HepG2 (cell line): Measurements from ENCODE around the gene TMEM250. TPM values are rescaled to one million over a fixed set of nuclear protein-coding genes. Genes with fewer than 3 reads are reported as not detected.

ENCODE experiments used
- ATAC-seq: fragments of 200-7000 bp; cut with Tn5 transposase; 3 replicates; pipeline ENCODE4 v1.9.1; 2020; ENCODE audit warnings: mild to moderate bottlenecking, moderate library complexity
- BruUV-seq: library from RNA; stranded (reverse); fragments of 400-500 nt; replicated peaks from 2 replicates; lab custom pipeline; 2021; lab: Mats Ljungman, UMichigan
- CTCF ChIA-PET: fragments of 300-600 bp; formaldehyde crosslinking; extraction: SDS; loops from one replicate; lab custom pipeline; 2021; ENCODE audit warnings: low total read pairs, inconsistent platforms, low intra/inter-chr PET ratio; lab: Yijun Ruan, JAX
- POLR2A ChIA-PET: fragments of 350-600 bp; sonication (Branson Sonifier 250); formaldehyde crosslinking; loops from one replicate; lab custom pipeline; 2020; ENCODE audit warnings: antibody characterized with exemption, inconsistent platforms; lab: Yijun Ruan, JAX
- DNase-seq: peaks from one replicate; pipeline ENCODE4 v3.0.0-alpha.2; 2015; ENCODE audit warnings: low spot score
- FAIRE-seq: peaks from 3 replicates; lab custom pipeline; 2011; peaks lifted over from hg19 to GRCh38; lab: Jason Lieb, UNC
- H2AFZ ChIP-seq: one replicate; pipeline ENCODE4 v1.6.1; 2011; ENCODE audit warnings: low read length, inconsistent platforms
- H3K27ac ChIP-seq: fragments of 300-600 bp; 3 replicates; pipeline ENCODE4 v1.8.0; 2011; ENCODE audit warnings: mixed run types, mild to moderate bottlenecking, mixed read lengths, low read length, inconsistent platforms; ENCODE audit not compliant: insufficient read depth; ENCODE audit errors: extremely low read length
- H3K27me3 ChIP-seq, 2 experiments: fragments of 200-600 bp in 1 of 2; 2 replicates in 1 of 2; 3 replicates in 1 of 2; pipeline versions ENCODE4 v1.6.0 to v1.8.0; 2011; ENCODE audit warnings: low read length in 2 of 2, mild to moderate bottlenecking in 2 of 2, moderate library complexity in 2 of 2, inconsistent platforms in 1 of 2; ENCODE audit not compliant: insufficient read depth in 2 of 2, control insufficient read depth in 1 of 2
- H3K36me3 ChIP-seq, 2 experiments: fragments of 200-600 bp in 1 of 2; replicated peaks in 1 of 2; 2 replicates in 1 of 2; 3 replicates in 1 of 2; pipeline versions ENCODE4 v1.5.1 to v1.8.0; 2011; ENCODE audit warnings: low read length in 2 of 2, inconsistent platforms in 1 of 2; ENCODE audit not compliant: insufficient read depth in 2 of 2, control insufficient read depth in 1 of 2
- H3K4me1 ChIP-seq: 2 replicates; pipeline ENCODE4 v1.5.1; 2012; ENCODE audit warnings: low read length, inconsistent platforms; ENCODE audit not compliant: insufficient read depth
- H3K4me2 ChIP-seq: 2 replicates; pipeline ENCODE4 v1.6.0; 2011; ENCODE audit warnings: low read depth, low read length, inconsistent platforms
- H3K4me3 ChIP-seq, 3 experiments: fragments of 200-600 bp in 1 of 3; sonication (generic), shearing (Covaris generic) in 1 of 3; replicated peaks in 1 of 3; 2 replicates each; pipeline ENCODE4 v1.5.1; 2011 to 2016; ENCODE audit warnings: low read length in 3 of 3, inconsistent platforms in 2 of 3, low read depth in 2 of 3, mild to moderate bottlenecking in 2 of 3, control low read depth in 1 of 3, mixed read lengths in 1 of 3; ENCODE audit not compliant: insufficient read depth in 1 of 3
- H3K79me2 ChIP-seq: one replicate; pipeline ENCODE4 v1.6.1; 2011; ENCODE audit warnings: low read length, inconsistent platforms; ENCODE audit not compliant: insufficient read depth
- H3K9ac ChIP-seq: 2 replicates; pipeline ENCODE4 v1.6.0; 2011; ENCODE audit warnings: mild to moderate bottlenecking, low read depth, low read length, inconsistent platforms; ENCODE audit not compliant: insufficient read depth
- H3K9me3 ChIP-seq: 2 replicates; pipeline ENCODE4 v1.5.1; 2012; ENCODE audit warnings: mild to moderate bottlenecking, low read length
- H4K20me1 ChIP-seq: 2 replicates; pipeline ENCODE4 v1.6.0; 2011; ENCODE audit warnings: inconsistent platforms, mild to moderate bottlenecking, low read length, moderate library complexity; ENCODE audit not compliant: insufficient read depth
- AKAP8 ChIP-seq: sonication (generic); formaldehyde crosslinking; IDR thresholded peaks from 2 replicates; pipeline ENCODE4 v1.5.1; 2020; ENCODE audit warnings: mild to moderate bottlenecking, missing genetic modification reagents
- ELF4 ChIP-seq: sonication (generic); formaldehyde crosslinking; IDR thresholded peaks from 2 replicates; pipeline ENCODE4 v1.5.0; 2020; ENCODE audit warnings: missing genetic modification reagents, mild to moderate bottlenecking, moderate library complexity, borderline replicate concordance
- HES4 ChIP-seq: sonication (generic); formaldehyde crosslinking; IDR thresholded peaks from 2 replicates; pipeline ENCODE4 v1.9.0; 2021; ENCODE audit warnings: mild to moderate bottlenecking, missing genetic modification reagents, borderline replicate concordance
- MTA1 ChIP-seq: sonication (generic); formaldehyde crosslinking; IDR thresholded peaks from 2 replicates; pipeline ENCODE4 v1.4.0; 2020; ENCODE audit warnings: missing genetic modification reagents, mild to moderate bottlenecking, borderline replicate concordance
- ONECUT2 ChIP-seq: sonication (generic); formaldehyde crosslinking; IDR thresholded peaks from 2 replicates; pipeline ENCODE4 v1.4.0; 2020; ENCODE audit warnings: missing genetic modification reagents
- PAF1 ChIP-seq: IDR thresholded peaks from 2 replicates; pipeline ENCODE4 v1.6.1; 2016; ENCODE audit warnings: missing genetic modification reagents, missing compliant biosample characterization
- TBX2 ChIP-seq: sonication (generic); formaldehyde crosslinking; IDR thresholded peaks from 2 replicates; pipeline ENCODE4 v1.5.0; 2020; ENCODE audit warnings: missing genetic modification reagents, mild to moderate bottlenecking, borderline replicate concordance
- TFDP1 ChIP-seq: IDR thresholded peaks from 2 replicates; pipeline ENCODE4 v1.6.1; 2016; ENCODE audit warnings: missing compliant biosample characterization, missing genetic modification reagents, borderline replicate concordance
- ZNF138 ChIP-seq: sonication (generic); formaldehyde crosslinking; IDR thresholded peaks from 2 replicates; pipeline ENCODE4 v1.5.0; 2020; ENCODE audit warnings: mild to moderate bottlenecking, low read depth, missing genetic modification reagents
- ZNF619 ChIP-seq: sonication (generic); formaldehyde crosslinking; IDR thresholded peaks from 2 replicates; pipeline ENCODE4 v1.4.0; 2020; ENCODE audit warnings: mild to moderate bottlenecking, missing genetic modification reagents
- ZNF713 ChIP-seq: sonication (generic); formaldehyde crosslinking; IDR thresholded peaks from 2 replicates; pipeline ENCODE4 v1.4.0; 2020; ENCODE audit warnings: mild to moderate bottlenecking, missing genetic modification reagents
- ZNF800 ChIP-seq: sonication (generic); formaldehyde crosslinking; IDR thresholded peaks from 2 replicates; pipeline ENCODE4 v1.4.0; 2020; ENCODE audit warnings: missing genetic modification reagents
- WGBS: methylation state at CpG from one replicate; pipeline ENCODE4 v1.1.6; 2017; ENCODE audit warnings: low lambda C conversion rate; 5-methylcytosine and 5-hydroxymethylcytosine counted together
- in situ Hi-C: cut with HindIII; loops from 2 replicates; pipeline ENCODE4 v1.10.0; 2017; ENCODE audit warnings: low pct_unique_long_range_greater_than_20kb; ENCODE audit not compliant: extremely low pct_ligation_motif_present
- intact Hi-C: fragments of 100-400 bp; cut with micrococcal nuclease; formaldehyde crosslinking; loops from one replicate; pipeline ENCODE4 v1.10.0; 2022; ENCODE audit not compliant: unreplicated experiment
- polyA plus RNA-seq, 8 experiments: library from polyadenylated mRNA; depleted of rRNA in 3 of 8; stranded (reverse) in 7 of 8; unstranded in 1 of 8; fragments of >200 nt; fragmentation: Illumina TruSeq in 4 of 8; extraction: Trizol in 4 of 8; gene quantifications; 2 replicates each; pipeline versions ENCODE4 v1.2.1 to v1.2.3, GENCODE V29; 2011 to 2016; ENCODE audit warnings: low read depth in 4 of 8, missing spikeins in 1 of 8, mixed read lengths in 1 of 8; ENCODE audit not compliant: insufficient read depth in 1 of 8
- total RNA-seq, 5 experiments: library from RNA; depleted of rRNA; stranded (reverse); fragments of >200 nt; fragmentation: Illumina TruSeq; extraction: Trizol; gene quantifications; 2 replicates each; pipeline ENCODE4 v1.2.3, GENCODE V29; 2016; ENCODE audit warnings: low read depth in 1 of 5
- TF ChIP-seq, protein P1 (sequence below): IDR thresholded peaks from 2 replicates; pipeline ENCODE4 v1.4.0; 2020; ENCODE audit warnings: mild to moderate bottlenecking, missing genetic modification reagents
- TF ChIP-seq, protein P2 (sequence below): sonication (generic); formaldehyde crosslinking; IDR thresholded peaks from 2 replicates; pipeline ENCODE4 v1.5.0; 2020; ENCODE audit warnings: mild to moderate bottlenecking, missing genetic modification reagents

The TMEM250 gene
- total and polyA plus RNA-seq, 2 of the 13 experiments (the other 11 are each of a cell fraction or from before 2014, with no cell fraction given): 5.5 to 13.9 TPM

GRCh38 chr9:136104916-136105315, 13.8 kb downstream of the TMEM250 start:
- ChIA-PET POLR2A (no interaction called here), CTCF (no interaction called here)
- Histone ChIP-seq H3K79me2 (no peaks in the 10 kb centered on the region), H3K4me3 (no peak overlapping the region), H3K9ac (no peak overlapping the region), H3K27ac (no peak overlapping the region), H3K9me3 (no peaks in the 10 kb centered on the region), H3K4me1 (peaks cover 63% of the 10 kb centered on the region), H4K20me1 (no peaks in the 10 kb centered on the region), H3K4me2 (no peak overlapping the region), H2AFZ (no peak overlapping the region), H3K27me3 (peaks cover 11 to 48% of the 10 kb centered on the region in 2 experiments; a peak in 4 of 5 replicates), H3K36me3 (no peaks in the 10 kb centered on the region)
- intact Hi-C loops (no loop called here), in situ Hi-C loops (loop anchor here (10.0 kb wide), 1 partner anchor 140 kb away; the partner anchor contains the start of gene UBAC1)
- no TSS peak for BruUV-seq
- TF ChIP-seq ONECUT2 (no peak), ZNF800 (CRISPR knock-in tag) (no peak), ZNF138 (CRISPR knock-in tag) (no peak), AKAP8 (no peak), ZNF619 (CRISPR knock-in tag) (no peak), PAF1 (CRISPR knock-in tag) (no peak), MTA1 (no peak), HES4 (no peak), TFDP1 (CRISPR knock-in tag) (no peak), ELF4 (no peak), TBX2 (CRISPR knock-in tag) (no peak), ZNF713 (CRISPR knock-in tag) (no peak)
- TF ChIP-seq, protein P1, sequence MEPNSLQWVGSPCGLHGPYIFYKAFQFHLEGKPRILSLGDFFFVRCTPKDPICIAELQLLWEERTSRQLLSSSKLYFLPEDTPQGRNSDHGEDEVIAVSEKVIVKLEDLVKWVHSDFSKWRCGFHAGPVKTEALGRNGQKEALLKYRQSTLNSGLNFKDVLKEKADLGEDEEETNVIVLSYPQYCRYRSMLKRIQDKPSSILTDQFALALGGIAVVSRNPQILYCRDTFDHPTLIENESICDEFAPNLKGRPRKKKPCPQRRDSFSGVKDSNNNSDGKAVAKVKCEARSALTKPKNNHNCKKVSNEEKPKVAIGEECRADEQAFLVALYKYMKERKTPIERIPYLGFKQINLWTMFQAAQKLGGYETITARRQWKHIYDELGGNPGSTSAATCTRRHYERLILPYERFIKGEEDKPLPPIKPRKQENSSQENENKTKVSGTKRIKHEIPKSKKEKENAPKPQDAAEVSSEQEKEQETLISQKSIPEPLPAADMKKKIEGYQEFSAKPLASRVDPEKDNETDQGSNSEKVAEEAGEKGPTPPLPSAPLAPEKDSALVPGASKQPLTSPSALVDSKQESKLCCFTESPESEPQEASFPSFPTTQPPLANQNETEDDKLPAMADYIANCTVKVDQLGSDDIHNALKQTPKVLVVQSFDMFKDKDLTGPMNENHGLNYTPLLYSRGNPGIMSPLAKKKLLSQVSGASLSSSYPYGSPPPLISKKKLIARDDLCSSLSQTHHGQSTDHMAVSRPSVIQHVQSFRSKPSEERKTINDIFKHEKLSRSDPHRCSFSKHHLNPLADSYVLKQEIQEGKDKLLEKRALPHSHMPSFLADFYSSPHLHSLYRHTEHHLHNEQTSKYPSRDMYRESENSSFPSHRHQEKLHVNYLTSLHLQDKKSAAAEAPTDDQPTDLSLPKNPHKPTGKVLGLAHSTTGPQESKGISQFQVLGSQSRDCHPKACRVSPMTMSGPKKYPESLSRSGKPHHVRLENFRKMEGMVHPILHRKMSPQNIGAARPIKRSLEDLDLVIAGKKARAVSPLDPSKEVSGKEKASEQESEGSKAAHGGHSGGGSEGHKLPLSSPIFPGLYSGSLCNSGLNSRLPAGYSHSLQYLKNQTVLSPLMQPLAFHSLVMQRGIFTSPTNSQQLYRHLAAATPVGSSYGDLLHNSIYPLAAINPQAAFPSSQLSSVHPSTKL (CRISPR knock-in tag): no peak
- TF ChIP-seq, protein P2, sequence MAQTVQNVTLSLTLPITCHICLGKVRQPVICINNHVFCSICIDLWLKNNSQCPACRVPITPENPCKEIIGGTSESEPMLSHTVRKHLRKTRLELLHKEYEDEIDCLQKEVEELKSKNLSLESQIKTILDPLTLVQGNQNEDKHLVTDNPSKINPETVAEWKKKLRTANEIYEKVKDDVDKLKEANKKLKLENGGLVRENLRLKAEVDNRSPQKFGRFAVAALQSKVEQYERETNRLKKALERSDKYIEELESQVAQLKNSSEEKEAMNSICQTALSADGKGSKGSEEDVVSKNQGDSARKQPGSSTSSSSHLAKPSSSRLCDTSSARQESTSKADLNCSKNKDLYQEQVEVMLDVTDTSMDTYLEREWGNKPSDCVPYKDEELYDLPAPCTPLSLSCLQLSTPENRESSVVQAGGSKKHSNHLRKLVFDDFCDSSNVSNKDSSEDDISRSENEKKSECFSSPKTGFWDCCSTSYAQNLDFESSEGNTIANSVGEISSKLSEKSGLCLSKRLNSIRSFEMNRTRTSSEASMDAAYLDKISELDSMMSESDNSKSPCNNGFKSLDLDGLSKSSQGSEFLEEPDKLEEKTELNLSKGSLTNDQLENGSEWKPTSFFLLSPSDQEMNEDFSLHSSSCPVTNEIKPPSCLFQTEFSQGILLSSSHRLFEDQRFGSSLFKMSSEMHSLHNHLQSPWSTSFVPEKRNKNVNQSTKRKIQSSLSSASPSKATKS (CRISPR knock-in tag): no peak
- no peak for DNase-seq
- FAIRE-seq: no peak
- ATAC-seq: no peak
- 0% methylated on average over 1 of the region's 6 CpGs for WGBS
